CD4-positive, alpha-beta memory T cell (primary cell): ENCODE measurements around the gene RPS6KA5. TPM values are rescaled to one million over a fixed set of nuclear protein-coding genes. Genes with fewer than 3 reads are reported as not detected.
"Not testable (repeated sequence)": the region's sequence is repeated elsewhere in the genome, so short reads cannot be mapped to it uniquely, and the experiment has no call there.

Experiments
- CTCF ChIA-PET: fragments of 350-600 bp; sonication (Branson Sonifier 250); formaldehyde crosslinking; loops from one replicate; lab custom pipeline; 2021; ENCODE audit warnings: inconsistent platforms; ENCODE audit not compliant: partially characterized antibody; lab: Charles Lee
- POLR2A ChIA-PET: fragments of 350-600 bp; sonication (Branson Sonifier 250); formaldehyde crosslinking; loops from one replicate; lab custom pipeline; 2021; ENCODE audit not compliant: partially characterized antibody; lab: Charles Lee
- DNase-seq, 5 donors: peaks; one replicate each; pipeline versions ENCODE4 v3.0.0 to v3.0.0-alpha.2; 2020 to 2022; ENCODE audit warnings: mixed read lengths in 1 of 5
- H3K27ac ChIP-seq: one replicate; pipeline ENCODE4 v1.7.0; 2013; ENCODE audit warnings: low read depth, low read length
- H3K27me3 ChIP-seq: 2 replicates; pipeline ENCODE4 v1.7.0; 2013; ENCODE audit warnings: mild to moderate bottlenecking, low read length, moderate library complexity; ENCODE audit not compliant: insufficient read depth
- H3K36me3 ChIP-seq: 2 replicates; pipeline ENCODE4 v1.7.0; 2013; ENCODE audit warnings: mild to moderate bottlenecking, low read length, moderate library complexity; ENCODE audit not compliant: insufficient read depth
- H3K4me1 ChIP-seq: 2 replicates; pipeline ENCODE4 v1.7.0; 2013; ENCODE audit warnings: mild to moderate bottlenecking, low read length, moderate library complexity; ENCODE audit not compliant: insufficient read depth
- H3K4me3 ChIP-seq, 2 donors: one replicate each; pipeline ENCODE4 v1.7.0; 2013; ENCODE audit warnings: low read length in 2 of 2, mild to moderate bottlenecking in 1 of 2
- H3K9me3 ChIP-seq, 2 donors: one replicate each; pipeline ENCODE4 v1.7.0; 2013; ENCODE audit warnings: low read length in 2 of 2, control low read depth in 1 of 2; ENCODE audit not compliant: control insufficient read depth in 1 of 2
- H3K27ac Mint-ChIP-seq, 7 donors: one replicate each; pipeline ENCODE4 v1.8.0; 2020 to 2021; ENCODE audit warnings: mixed read lengths in 7 of 7, mild to moderate bottlenecking in 6 of 7, inconsistent platforms in 3 of 7, moderate library complexity in 3 of 7
- H3K27me3 Mint-ChIP-seq, 2 donors: one replicate each; pipeline ENCODE4 v1.8.0; 2020 to 2021; ENCODE audit warnings: mixed read lengths in 2 of 2
- H3K36me3 Mint-ChIP-seq, 2 donors: one replicate each; pipeline ENCODE4 v1.8.0; 2020 to 2021; ENCODE audit warnings: mixed read lengths in 2 of 2, inconsistent platforms in 1 of 2, mild to moderate bottlenecking in 1 of 2
- H3K4me1 Mint-ChIP-seq, 4 donors: one replicate each; pipeline ENCODE4 v1.8.0; 2020 to 2021; ENCODE audit warnings: mixed read lengths in 4 of 4, mild to moderate bottlenecking in 1 of 4
- H3K4me3 Mint-ChIP-seq, 8 donors: one replicate each; pipeline ENCODE4 v1.8.0; 2020 to 2021; ENCODE audit warnings: mixed read lengths in 8 of 8, mild to moderate bottlenecking in 7 of 8, moderate library complexity in 6 of 8, inconsistent platforms in 3 of 8
- H3K9me3 Mint-ChIP-seq, 8 donors: one replicate each; pipeline ENCODE4 v1.8.0; 2020 to 2021; ENCODE audit warnings: mixed read lengths in 8 of 8, mild to moderate bottlenecking in 5 of 8, inconsistent platforms in 3 of 8, moderate library complexity in 1 of 8
- intact Hi-C: fragments of 100-400 bp; cut with micrococcal nuclease; formaldehyde crosslinking; loops from one replicate; pipeline ENCODE4 v1.15.1; 2023
- polyA plus RNA-seq, 2 donors: library from polyadenylated mRNA; unstranded; fragments of 300-500 nt; fragmentation: Illumina TruSeq; gene quantifications; one replicate each; pipeline ENCODE4 v1.2.3, GENCODE V29; 2021
- total RNA-seq, 2 experiments: library from RNA; stranded (reverse); gene quantifications; one replicate each; pipeline ENCODE4 v1.2.3, GENCODE V29; 2021

RPS6KA5 gene
- total and polyA plus RNA-seq, 4 experiments from 2014 or later: 28.8 to 44.7 (median 36.3) TPM

- Histone ChIP-seq H3K36me3 (no peaks in the 10 kb centered on the region), H3K27me3 (no peaks in the 10 kb centered on the region), H3K9me3 (no peaks in the 10 kb centered on the region), H3K4me1 (peaks cover 23% of the 10 kb centered on the region), H3K27ac (no peak overlapping the region), H3K4me3 (no peak overlapping the region)
- POLR2A ChIA-PET: interaction anchor here (0.9 to 1.3 kb wide), 2 partner anchors 13 to 79 kb away, joined by 3 to 4 read pairs; no protein-coding TSS in a partner anchor
- Mint-ChIP-seq H3K27ac (peak overlapping the region; percentile 8 to 83 (median 62)), H3K9me3 (no peaks in the 10 kb centered on the region), H3K4me1 (peaks cover 53 to 80% (median 67%) of the 10 kb centered on the region in 4 donors), H3K36me3 (peaks cover 0 to 5% of the 10 kb centered on the region in 2 donors), H3K27me3 (no peaks in the 10 kb centered on the region), H3K4me3 (peak overlapping the region in 5 of 8 donors; percentile 8 to 55 (median 18))
- intact Hi-C loops: no loop called here
- no peak for DNase-seq
- CTCF ChIA-PET: interaction anchor here (0.9 to 2.1 kb wide), 7 partner anchors 8 to 137 kb away, joined by 3 to 12 read pairs (median 5); partner anchors contain the start of gene DGLUCY
Measured at GRCh38 chr14:91035855-91036254, 24.6 kb downstream of the RPS6KA5 start.

GRCh38 chr14:91034379-91034778 lies 26.1 kb downstream of the RPS6KA5 start:
- ChIA-PET POLR2A (interaction anchor here (0.6 to 1.2 kb wide), 3 partner anchors 11 to 740 kb away, joined by 3 read pairs; no protein-coding TSS in a partner anchor), CTCF (interaction anchor here (1.0 to 2.1 kb wide), 2 partner anchors 105 to 139 kb away, joined by 5 to 12 read pairs; no protein-coding TSS in a partner anchor)
- H3K36me3 ChIP-seq, H3K27ac Mint-ChIP-seq, H3K9me3 ChIP-seq, intact Hi-C loops, H3K27me3 Mint-ChIP-seq, H3K27ac ChIP-seq, H3K4me3 ChIP-seq, DNase-seq, H3K9me3 Mint-ChIP-seq, H3K27me3 ChIP-seq, H3K36me3 Mint-ChIP-seq: not testable (repeated sequence)
- peaks cover 32% of the 10 kb centered on the region for H3K4me1 ChIP-seq
- peaks cover 50 to 81% (median 65%) of the 10 kb centered on the region in 4 donors for H3K4me1 Mint-ChIP-seq
- H3K4me3 Mint-ChIP-seq: peak overlapping the region in 1 of 8 donors; percentile 8

- H3K9me3 Mint-ChIP-seq: no peaks in the 10 kb centered on the region
- peak overlapping the region in 1 of 7 donors; percentile 27 for H3K27ac Mint-ChIP-seq
- Histone ChIP-seq H3K9me3 (no peaks in the 10 kb centered on the region), H3K4me1 (peaks cover 33% of the 10 kb centered on the region), H3K27ac (no peak overlapping the region), H3K36me3 (no peaks in the 10 kb centered on the region), H3K4me3 (no peak overlapping the region), H3K27me3 (no peaks in the 10 kb centered on the region)
- H3K4me1 Mint-ChIP-seq: peaks cover 40 to 72% (median 52%) of the 10 kb centered on the region in 4 donors
- ChIA-PET CTCF (interaction anchor here (0.7 kb wide), 1 partner anchor 141 kb away, joined by 3 read pairs; no protein-coding TSS in a partner anchor), POLR2A (no interaction called here)
- intact Hi-C loops: no loop called here
- DNase-seq: no peak
- no peaks in the 10 kb centered on the region for H3K36me3 Mint-ChIP-seq
- H3K27me3 Mint-ChIP-seq: no peaks in the 10 kb centered on the region
- peak overlapping the region in 1 of 8 donors; percentile 4 for H3K4me3 Mint-ChIP-seq
Measured at GRCh38 chr14:91032248-91032647, 28.2 kb downstream of the RPS6KA5 start.

- intact Hi-C loops: loop anchor here (1.0 kb wide), 1 partner anchor 18 kb away; no protein-coding TSS in a partner anchor
- Histone ChIP-seq H3K4me3 (no peak overlapping the region), H3K27ac (no peak overlapping the region), H3K36me3 (no peaks in the 10 kb centered on the region), H3K4me1 (peaks cover 32% of the 10 kb centered on the region), H3K27me3 (no peaks in the 10 kb centered on the region), H3K9me3 (no peaks in the 10 kb centered on the region)
- Mint-ChIP-seq H3K27ac (no peak overlapping the region), H3K9me3 (no peaks in the 10 kb centered on the region), H3K27me3 (no peaks in the 10 kb centered on the region), H3K4me1 (peaks cover 39 to 69% (median 53%) of the 10 kb centered on the region in 4 donors), H3K36me3 (no peaks in the 10 kb centered on the region), H3K4me3 (no peak overlapping the region)
- no peak for DNase-seq
- ChIA-PET POLR2A (interaction anchor here (0.9 kb wide), 1 partner anchor 29 kb away, joined by 3 read pairs; no protein-coding TSS in a partner anchor), CTCF (interaction anchor here (0.7 to 1.4 kb wide), 2 partner anchors 83 to 141 kb away, joined by 3 read pairs; no protein-coding TSS in a partner anchor)
Measured at GRCh38 chr14:91031666-91032065, 28.8 kb downstream of the RPS6KA5 start.

GRCh38 chr14:91029456-91030217 lies 30.8 kb downstream of the RPS6KA5 start:
- peaks cover 4% of the 10 kb centered on the region in 2 donors for H3K36me3 Mint-ChIP-seq
- H3K36me3 ChIP-seq: no peaks in the 10 kb centered on the region
- H3K9me3 Mint-ChIP-seq: no peaks in the 10 kb centered on the region
- H3K4me3 Mint-ChIP-seq: peak overlapping the region in 1 of 8 donors; percentile 2
- H3K4me1 Mint-ChIP-seq: peaks cover 30 to 59% (median 47%) of the 10 kb centered on the region in 4 donors
- DNase-seq: no peak
- ChIA-PET CTCF (interaction anchor here (0.8 to 1.4 kb wide), 2 partner anchors 12 to 31 kb away, joined by 3 to 4 read pairs; no protein-coding TSS in a partner anchor), POLR2A (no interaction called here)
- H3K27ac ChIP-seq: no peak overlapping the region
- H3K27me3 ChIP-seq: no peaks in the 10 kb centered on the region
- H3K9me3 ChIP-seq: no peaks in the 10 kb centered on the region
- H3K4me1 ChIP-seq: peaks cover 17% of the 10 kb centered on the region
- no peak overlapping the region for H3K4me3 ChIP-seq
- intact Hi-C loops: no loop called here
- H3K27ac Mint-ChIP-seq: peak overlapping the region in 1 of 7 donors; percentile 10
- H3K27me3 Mint-ChIP-seq: no peaks in the 10 kb centered on the region

- Histone ChIP-seq H3K36me3 (no peaks in the 10 kb centered on the region), H3K4me3 (no peak overlapping the region), H3K27ac (no peak overlapping the region), H3K27me3 (no peaks in the 10 kb centered on the region), H3K4me1 (peaks cover 35% of the 10 kb centered on the region), H3K9me3 (no peaks in the 10 kb centered on the region)
- Mint-ChIP-seq H3K4me1 (peaks cover 37 to 68% (median 54%) of the 10 kb centered on the region in 4 donors), H3K9me3 (no peaks in the 10 kb centered on the region), H3K4me3 (no peak overlapping the region), H3K36me3 (peaks cover 4% of the 10 kb centered on the region in 2 donors), H3K27ac (peak overlapping the region in 2 of 7 donors; percentile 8 to 35), H3K27me3 (no peaks in the 10 kb centered on the region)
- intact Hi-C loops: no loop called here
- no peak for DNase-seq
- POLR2A ChIA-PET: interaction anchor here (0.6 to 1.2 kb wide), 3 partner anchors 10 to 150 kb away, joined by 3 to 4 read pairs (median 3); no protein-coding TSS in a partner anchor
- CTCF ChIA-PET: interaction anchor here (0.8 to 1.3 kb wide), 4 partner anchors 8 to 114 kb away, joined by 3 to 4 read pairs (median 3); no protein-coding TSS in a partner anchor
Measured at GRCh38 chr14:91027561-91027960, 32.9 kb downstream of the RPS6KA5 start.
